Airway epithelial cell (primary cell): Measurements from ENCODE around the gene ELAVL1. TPM values are rescaled to one million over a fixed set of nuclear protein-coding genes. Genes with fewer than 3 reads are reported as not detected.

Experiments used
- total RNA-seq: library from RNA; depleted of rRNA; stranded (reverse); fragments of >200 nt; gene quantifications from 2 replicates; pipeline ENCODE4 v1.2.3, GENCODE V29; 2015

The ELAVL1 gene
- total RNA-seq = 40.5 and 49.2 TPM in 2 replicates

GRCh38 chr19:8005534-8006256, at the start of gene ELAVL1:
Gene ELAVL1 (minus strand): TSS chr19:8005641. CDS start chr19:7991815, 13,826 bp downstream.

GRCh38 chr19:8052464-8052859, 47.0 kb upstream of the ELAVL1 start, which contains the start of gene CCL25:
Gene CCL25 (plus strand): TSS chr19:8052760. CDS start chr19:8053050, 290 bp downstream.

GRCh38 chr19:7943444-7944176, 61.8 kb downstream of the ELAVL1 start, which contains the start of gene TIMM44:
Gene TIMM44 (minus strand): TSS chr19:7943666. CDS start chr19:7943651, 15 bp downstream.

GRCh38 chr19:7926021-7926726, 79.3 kb downstream of the ELAVL1 start, which contains the start of gene CTXN1:
Gene CTXN1 (minus strand): TSS chr19:7926135. CDS start chr19:7925538, 597 bp downstream.

GRCh38 chr19:7919610-7920518, 85.6 kb downstream of the ELAVL1 start, which contains the start of gene SNAPC2:
Gene SNAPC2 (plus strand): TSS chr19:7920338. CDS start chr19:7920367, 29 bp downstream.

GRCh38 chr19:7914598-7915045, 90.8 kb downstream of the ELAVL1 start, which contains the start of gene TGFBR3L:
Gene TGFBR3L (plus strand): TSS chr19:7914830.

Other genes with a start within 250 kb of the ELAVL1 start
- gene CLEC4M, start 242.4 kb downstream of the ELAVL1 start, total RNA-seq = not detected in 2 replicates
- gene EVI5L, start 175.4 kb downstream of the ELAVL1 start, total RNA-seq = 14.8 and 16.4 TPM in 2 replicates
- 0.07 TPM in 1 of 2 replicates, not detected in the other for gene PRR36, start 131.3 kb downstream of the ELAVL1 start, total RNA-seq
- gene LRRC8E, start 117.1 kb downstream of the ELAVL1 start, total RNA-seq = 7.6 and 9.0 TPM in 2 replicates
- gene MAP2K7, start 101.8 kb downstream of the ELAVL1 start, total RNA-seq = 5.6 and 12.6 TPM in 2 replicates
- 2.6 and 10.2 TPM in 2 replicates for gene TGFBR3L, start 90.8 kb downstream of the ELAVL1 start, total RNA-seq
- gene SNAPC2, start 85.3 kb downstream of the ELAVL1 start, total RNA-seq = 21.6 and 22.9 TPM in 2 replicates
- 6.7 and 7.8 TPM in 2 replicates for gene CTXN1, start 79.5 kb downstream of the ELAVL1 start, total RNA-seq
- 57.5 and 66.4 TPM in 2 replicates for gene TIMM44, start 62.0 kb downstream of the ELAVL1 start, total RNA-seq
- not detected in 2 replicates for gene CCL25, start 47.1 kb upstream of the ELAVL1 start, total RNA-seq
- not detected in 2 replicates for gene FBN3, start 144.0 kb upstream of the ELAVL1 start, total RNA-seq
- 9.2 and 11.9 TPM in 2 replicates for gene CERS4, start 203.7 kb upstream of the ELAVL1 start, total RNA-seq